Measurements from ENCODE around the gene INPP5A. TPM values are rescaled to one million over a fixed set of nuclear protein-coding genes. Genes with fewer than 3 reads are reported as not detected.

Gene INPP5A
- total RNA-seq, 1 experiment from 2014 or later, result 22.6 TPM

DNA sequence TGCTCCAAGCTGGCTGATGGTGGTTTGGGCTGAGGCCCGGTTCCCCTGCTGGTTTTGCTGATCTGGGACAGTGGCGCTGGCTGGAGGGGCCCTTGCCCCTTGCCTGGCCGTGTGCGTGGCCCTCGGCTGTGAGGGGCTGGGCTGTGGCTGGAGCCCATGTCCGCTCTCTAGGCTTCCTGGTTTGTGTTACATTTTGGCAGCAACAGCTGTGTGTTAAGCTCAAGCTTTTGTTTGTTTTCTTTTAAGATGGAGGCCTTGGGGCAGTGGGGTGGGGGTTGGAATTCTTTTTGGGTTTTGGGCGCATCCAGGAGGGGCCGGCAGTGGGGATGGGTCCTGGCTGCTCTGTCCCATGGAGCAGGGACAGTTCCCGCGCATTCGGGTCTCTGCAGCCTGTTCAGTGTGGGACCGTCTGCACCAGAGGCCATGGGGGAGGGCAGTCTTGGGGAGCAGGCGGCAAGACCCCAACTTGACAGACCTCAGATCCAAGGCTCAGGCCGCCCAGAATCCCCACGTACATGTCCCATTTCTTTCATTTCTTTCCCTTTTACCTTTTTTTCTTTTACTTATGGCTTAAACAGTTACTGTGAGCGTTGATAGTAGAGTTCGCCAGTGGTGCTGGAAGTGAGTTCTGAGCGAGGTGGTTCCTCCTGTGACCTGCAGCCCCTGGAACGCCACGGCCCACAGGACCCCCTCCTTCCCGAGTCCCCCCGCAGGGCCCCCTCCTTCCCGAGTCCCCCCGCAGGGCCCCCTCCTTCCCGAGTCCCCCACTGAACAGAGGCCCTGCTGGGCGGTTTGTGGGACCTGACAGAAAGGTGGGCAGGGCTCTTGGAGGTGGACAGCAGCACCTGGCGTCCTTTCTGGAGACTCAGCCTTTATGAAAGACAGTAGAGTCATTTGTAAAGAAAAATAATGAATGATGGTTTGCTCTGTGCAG lies 75.3 kb downstream of the INPP5A start:
- TF ChIP-seq EZH2phosphoT487 (IDR thresholded peaks at IDR 0.05; ENCODE audit: borderline replicate concordance, low read length) (no peak), EZH2 (IDR thresholded peaks at IDR 0.05; ENCODE audit: low read length, unreplicated experiment) (no peak)
- TF ChIP-seq, protein P1, sequence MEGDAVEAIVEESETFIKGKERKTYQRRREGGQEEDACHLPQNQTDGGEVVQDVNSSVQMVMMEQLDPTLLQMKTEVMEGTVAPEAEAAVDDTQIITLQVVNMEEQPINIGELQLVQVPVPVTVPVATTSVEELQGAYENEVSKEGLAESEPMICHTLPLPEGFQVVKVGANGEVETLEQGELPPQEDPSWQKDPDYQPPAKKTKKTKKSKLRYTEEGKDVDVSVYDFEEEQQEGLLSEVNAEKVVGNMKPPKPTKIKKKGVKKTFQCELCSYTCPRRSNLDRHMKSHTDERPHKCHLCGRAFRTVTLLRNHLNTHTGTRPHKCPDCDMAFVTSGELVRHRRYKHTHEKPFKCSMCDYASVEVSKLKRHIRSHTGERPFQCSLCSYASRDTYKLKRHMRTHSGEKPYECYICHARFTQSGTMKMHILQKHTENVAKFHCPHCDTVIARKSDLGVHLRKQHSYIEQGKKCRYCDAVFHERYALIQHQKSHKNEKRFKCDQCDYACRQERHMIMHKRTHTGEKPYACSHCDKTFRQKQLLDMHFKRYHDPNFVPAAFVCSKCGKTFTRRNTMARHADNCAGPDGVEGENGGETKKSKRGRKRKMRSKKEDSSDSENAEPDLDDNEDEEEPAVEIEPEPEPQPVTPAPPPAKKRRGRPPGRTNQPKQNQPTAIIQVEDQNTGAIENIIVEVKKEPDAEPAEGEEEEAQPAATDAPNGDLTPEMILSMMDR (conservative IDR thresholded peaks at IDR 0.05; ENCODE audit: low read depth, low read length), result no peak
- Histone ChIP-seq H3K9me3 (ENCODE audit: low read length) (no peaks in the 10 kb centered on the region), H3K4me2 (ENCODE audit: low read length) (no peak overlapping the region), H3K9ac (ENCODE audit: low read length) (no peak overlapping the region), H4K20me1 (ENCODE audit: low read length) (no peaks in the 10 kb centered on the region), H3K4me1 (ENCODE audit: insufficient read depth, low read length) (no peaks in the 10 kb centered on the region), H3K27ac (ENCODE audit: low read length) (no peak overlapping the region), H3K36me3 (ENCODE audit: low read depth, low read length) (no peaks in the 10 kb centered on the region), H2AFZ (ENCODE audit: low read length) (no peak overlapping the region), H3K4me3 (ENCODE audit: low read length) (no peak overlapping the region), H3K27me3 (ENCODE audit: low read length) (no peaks in the 10 kb centered on the region), H3K79me2 (ENCODE audit: low read length) (no peaks in the 10 kb centered on the region), H3F3A (ENCODE audit: low read length, unreplicated experiment) (no peaks in the 10 kb centered on the region), H3K9me2 (replicated peaks; ENCODE audit: low read length) (no peaks in the 10 kb centered on the region)
- ATAC-seq (no peak), DNase-seq (no peak)
- intact Hi-C loops (cut with micrococcal nuclease), result no loop called here
- ChIA-PET CTCF (no interaction called here), POLR2A (ENCODE audit: unreplicated experiment) (no interaction called here)
- BruUV-seq (replicated peaks), result no TSS peak

DNA sequence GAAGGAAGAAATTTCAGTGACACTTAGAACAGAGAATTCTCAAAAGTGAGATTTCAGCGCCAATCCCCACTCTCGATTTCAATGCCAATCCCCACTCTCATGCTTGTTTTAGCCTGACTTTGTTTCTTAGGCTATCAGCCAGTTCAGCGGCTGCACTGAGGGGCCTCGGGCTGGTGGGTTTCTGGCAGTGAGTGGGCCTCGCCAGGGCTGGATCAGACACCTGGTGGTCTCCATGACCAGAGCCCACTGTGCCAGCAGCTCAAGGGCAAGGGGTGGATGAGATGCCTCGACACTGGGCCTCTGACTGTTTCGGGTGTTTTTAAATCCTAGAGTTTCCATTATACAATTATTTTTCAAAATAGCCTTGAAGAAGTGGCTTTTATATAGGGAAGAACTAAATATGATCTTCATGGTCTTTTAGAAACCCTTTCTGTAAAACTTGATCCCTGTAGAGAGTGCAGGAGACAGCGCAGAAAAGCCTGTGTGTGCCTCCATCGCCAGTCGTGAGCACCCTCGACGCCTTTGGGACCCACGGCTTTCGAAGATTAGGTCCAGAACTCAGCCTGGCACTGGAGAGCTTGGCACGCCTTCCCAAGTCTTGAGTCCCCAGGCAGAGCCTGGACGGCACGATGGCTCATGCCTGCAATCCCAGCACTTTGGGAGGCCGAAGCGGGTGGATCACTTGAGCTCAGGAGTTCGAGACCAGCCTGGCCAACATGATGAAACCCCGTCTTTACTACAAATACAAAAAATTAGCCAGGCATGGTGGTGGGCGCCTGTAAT lies 76.2 kb downstream of the INPP5A start:
- Histone ChIP-seq H2AFZ (ENCODE audit: low read length) (no peak overlapping the region), H3K27me3 (ENCODE audit: low read length) (no peaks in the 10 kb centered on the region), H4K20me1 (ENCODE audit: low read length) (no peaks in the 10 kb centered on the region), H3K79me2 (ENCODE audit: low read length) (no peaks in the 10 kb centered on the region), H3K4me2 (ENCODE audit: low read length) (no peak overlapping the region), H3F3A (ENCODE audit: low read length, unreplicated experiment) (no peaks in the 10 kb centered on the region), H3K4me1 (ENCODE audit: insufficient read depth, low read length) (no peaks in the 10 kb centered on the region), H3K4me3 (ENCODE audit: low read length) (no peak overlapping the region), H3K36me3 (ENCODE audit: low read depth, low read length) (no peaks in the 10 kb centered on the region), H3K9me3 (ENCODE audit: low read length) (no peaks in the 10 kb centered on the region), H3K9ac (ENCODE audit: low read length) (no peak overlapping the region), H3K27ac (ENCODE audit: low read length) (no peak overlapping the region), H3K9me2 (replicated peaks; ENCODE audit: low read length) (no peaks in the 10 kb centered on the region)
- no peak for ATAC-seq
- no TSS peak for BruUV-seq (replicated peaks)
- no peak for TF ChIP-seq EZH2phosphoT487 (IDR thresholded peaks at IDR 0.05; ENCODE audit: borderline replicate concordance, low read length)
- TF ChIP-seq, protein P1 (conservative IDR thresholded peaks at IDR 0.05; ENCODE audit: low read depth, low read length), result no peak
- TF ChIP-seq EZH2 (IDR thresholded peaks at IDR 0.05; ENCODE audit: low read length, unreplicated experiment), result no peak
- intact Hi-C loops (cut with micrococcal nuclease), result no loop called here
- ChIA-PET CTCF (no interaction called here), POLR2A (ENCODE audit: unreplicated experiment) (no interaction called here)
- DNase-seq, result no peak

All from PC-3 (cell line).